GM23248 (cell line): ENCODE results near the gene HSPA12A.

Experiments used
- EZH2 ChIP-seq: fragments of 200-600 bp; sonication (generic); IDR thresholded peaks from 2 replicates; pipeline ENCODE4 v1.6.1; 2018; ENCODE audit warnings: antibody characterized with exemption, mild to moderate bottlenecking; ENCODE audit not compliant: insufficient read depth, poor library complexity, severe bottlenecking
- EZH2phosphoT487 ChIP-seq: fragments of 200-600 bp; sonication (generic); IDR thresholded peaks from 2 replicates; pipeline ENCODE4 v1.6.1; 2018; ENCODE audit warnings: antibody characterized with exemption, moderate library complexity, mild to moderate bottlenecking, low read depth; ENCODE audit not compliant: insufficient read depth

GRCh38 chr10:116740971-116741370, 1.4 kb downstream of the HSPA12A start:
- no peak for TF ChIP-seq EZH2phosphoT487
- no peak for TF ChIP-seq EZH2
